Measurements from ENCODE around the gene ARPP21.

The ARPP21 gene

DNA sequence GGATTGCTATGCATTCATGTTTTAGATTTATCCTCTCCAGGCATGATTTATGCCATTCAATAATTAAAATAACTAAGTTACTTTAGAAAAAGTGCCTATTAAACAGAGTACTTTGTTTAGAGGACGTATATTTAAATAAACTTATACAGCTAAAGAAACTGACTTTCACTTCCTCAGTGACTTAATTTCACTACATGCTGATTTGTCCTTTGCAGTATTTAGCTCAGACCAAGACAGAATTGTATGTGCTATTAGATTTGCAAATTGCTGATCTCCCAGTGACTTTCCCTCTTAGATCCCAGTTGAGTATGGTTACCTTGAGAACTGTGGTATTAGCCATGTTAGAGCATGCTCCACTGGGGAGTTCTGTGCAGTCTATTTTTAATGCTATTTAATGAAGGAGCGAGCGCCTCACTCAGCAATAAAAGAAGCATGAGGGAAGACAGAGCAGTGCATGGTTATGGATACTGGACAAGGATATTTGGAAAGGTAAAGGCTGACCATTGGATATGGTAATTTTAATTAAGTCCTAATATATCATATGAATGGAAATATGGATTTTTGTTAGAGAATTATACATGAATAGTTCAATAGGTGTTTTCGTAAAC is 2.7 kb downstream of the ARPP21 start:
- DNase-seq (ENCODE audit: low read depth in 2 of 2): no peak

- DNase-seq (ENCODE audit: low read depth in 2 of 2): no peak
Measured at GRCh38 chr3:35643495-35643894, 4.2 kb downstream of the ARPP21 start.

- DNase-seq (ENCODE audit: low read depth in 2 of 2): no peak
Measured at GRCh38 chr3:35644451-35644850, 5.1 kb downstream of the ARPP21 start.

DNA sequence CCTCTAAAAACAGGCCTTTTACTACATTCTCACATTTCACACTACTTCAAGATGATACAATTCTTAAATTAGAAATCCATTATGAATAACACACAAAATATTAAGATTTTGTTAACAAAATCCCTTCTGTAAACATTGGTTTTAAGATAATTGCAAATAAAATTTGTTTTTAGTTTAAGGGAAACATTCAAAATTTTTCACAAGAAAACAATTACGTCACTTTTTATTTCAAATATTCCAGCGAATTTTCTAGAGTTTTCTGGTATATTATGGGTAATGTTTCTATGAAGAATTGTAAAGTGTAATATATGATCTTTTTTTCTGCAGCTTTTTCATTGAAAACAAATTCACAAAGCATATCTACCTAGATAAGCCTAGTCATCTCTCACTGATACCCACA is 5.9 kb downstream of the ARPP21 start:
- no peak for DNase-seq (ENCODE audit: low read depth in 2 of 2)

DNA sequence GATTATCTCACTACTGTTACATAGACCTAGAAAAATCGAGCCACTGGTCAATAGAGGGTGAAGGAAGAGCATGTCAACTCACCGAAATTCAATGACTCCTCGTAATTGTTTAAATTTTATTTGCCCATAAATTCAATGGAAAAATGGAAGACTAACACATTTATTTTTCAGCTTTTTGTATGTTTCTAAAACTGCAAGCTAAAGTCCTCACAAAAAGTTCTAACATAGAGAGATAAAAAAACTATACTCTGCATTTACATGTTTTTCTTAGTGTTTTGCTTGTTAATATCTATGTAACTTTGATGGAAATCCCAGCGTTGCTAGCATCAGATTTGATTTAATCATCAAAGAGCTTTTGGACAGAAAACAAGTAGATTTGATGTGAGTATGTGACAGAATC is 6.8 kb downstream of the ARPP21 start:
- no peak for DNase-seq (ENCODE audit: low read depth in 2 of 2)

- no peak for DNase-seq (ENCODE audit: low read depth in 2 of 2)
Measured at GRCh38 chr3:35647461-35647860, 8.1 kb downstream of the ARPP21 start.

- DNase-seq (ENCODE audit: low read depth in 2 of 2): no peak
Measured at GRCh38 chr3:35648347-35648746, 9.0 kb downstream of the ARPP21 start.

DNA sequence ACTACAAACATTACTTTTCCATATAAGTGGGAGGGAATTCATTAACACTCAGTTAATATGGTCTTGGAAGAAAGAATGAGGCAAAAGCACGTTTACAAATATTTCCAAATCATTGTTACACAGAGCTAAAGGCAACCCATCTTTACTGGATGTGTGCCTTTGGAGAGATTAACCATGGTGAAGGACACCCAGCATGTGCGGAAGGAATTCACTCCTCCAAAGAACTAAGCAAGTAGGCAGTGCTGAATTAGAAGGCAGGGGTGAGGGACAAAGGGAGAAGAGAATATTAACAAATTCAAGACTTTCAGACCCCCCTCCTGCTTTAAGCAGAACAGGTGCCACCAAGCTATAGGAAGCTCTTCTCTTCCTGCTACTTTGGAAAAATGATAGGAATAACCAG is 10.1 kb downstream of the ARPP21 start:
- no peak for DNase-seq (ENCODE audit: low read depth in 2 of 2)

- DNase-seq (ENCODE audit: low read depth in 2 of 2): no peak
Measured at GRCh38 chr3:35651426-35651825, 12.1 kb downstream of the ARPP21 start.

DNA sequence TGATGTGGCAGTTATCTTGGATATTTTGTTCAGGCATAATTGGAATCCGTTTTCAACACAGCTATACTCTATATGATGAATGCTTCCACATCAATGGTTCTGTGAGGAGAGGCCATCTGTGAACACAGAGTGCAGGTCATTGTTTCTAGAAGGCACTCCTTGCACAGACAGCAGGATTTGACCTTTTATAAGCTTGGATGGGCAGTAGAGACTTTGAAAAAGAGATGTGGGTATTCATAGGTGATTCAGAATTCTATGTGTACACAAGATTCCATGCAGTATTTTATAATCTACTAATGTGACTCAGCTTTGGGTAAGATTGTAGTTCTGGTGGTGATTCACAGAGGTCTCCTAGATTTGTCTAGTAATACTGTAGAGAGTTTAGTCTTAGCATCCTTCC is 12.5 kb downstream of the ARPP21 start:
- no peak for DNase-seq (ENCODE audit: low read depth in 2 of 2)

GRCh38 chr3:35653347-35653746 is 14.0 kb downstream of the ARPP21 start:
- DNase-seq (ENCODE audit: low read depth in 2 of 2): no peak

- no peak for DNase-seq (ENCODE audit: low read depth in 2 of 2)
Measured at GRCh38 chr3:35654476-35654875, 15.2 kb downstream of the ARPP21 start.

- no peak for DNase-seq (ENCODE audit: low read depth in 2 of 2)
Measured at GRCh38 chr3:35658686-35659085, 19.4 kb downstream of the ARPP21 start.

DNA sequence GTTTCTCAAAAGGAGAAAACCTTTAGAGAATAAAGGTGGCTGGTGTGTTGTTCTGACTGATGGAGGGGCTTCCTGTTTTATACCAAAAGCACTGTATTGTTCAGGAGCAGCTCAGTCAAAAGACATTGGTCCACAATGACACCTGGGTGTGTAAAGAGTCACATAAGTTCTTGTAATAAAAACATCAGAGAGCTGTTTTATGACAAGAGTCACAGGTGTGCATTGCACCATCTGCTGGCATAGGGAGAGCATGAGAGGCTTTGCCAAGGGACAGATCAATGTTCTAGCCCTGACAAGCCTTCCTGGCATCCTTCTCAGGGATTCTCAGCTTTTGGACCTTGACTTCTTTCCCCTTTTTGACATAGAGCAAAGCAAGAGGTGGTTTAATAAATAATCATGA is 20.4 kb downstream of the ARPP21 start:
- no peak for DNase-seq (ENCODE audit: low read depth in 2 of 2)

GRCh38 chr3:35663471-35663870 is 24.1 kb downstream of the ARPP21 start:
- DNase-seq (ENCODE audit: low read depth in 2 of 2): no peak

DNA sequence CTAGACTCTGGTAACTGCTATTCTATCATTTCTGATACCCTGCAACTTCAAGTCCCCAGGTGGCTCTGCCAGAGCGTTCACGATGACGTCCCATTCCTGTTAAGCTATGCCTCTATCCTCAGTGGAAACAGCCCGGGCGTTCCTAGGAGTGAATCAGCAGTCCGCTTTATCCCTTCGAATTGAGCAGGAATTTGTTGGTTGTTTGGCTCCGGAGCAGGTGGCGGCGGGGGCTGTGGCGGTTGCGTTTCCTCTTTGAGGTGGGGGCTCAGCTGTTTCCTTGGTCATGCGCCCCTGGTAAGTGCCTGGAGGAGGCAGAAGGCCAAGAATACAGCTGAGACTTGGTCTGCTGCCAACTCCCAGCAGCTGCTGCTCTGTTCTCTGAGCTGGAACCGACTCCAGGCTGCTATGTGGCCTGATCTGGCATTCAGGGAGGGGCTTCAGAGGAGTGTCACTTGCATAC is 25.2 kb downstream of the ARPP21 start:
- DNase-seq (ENCODE audit: low read depth in 2 of 2): no peak

GRCh38 chr3:35665390-35666055 is 26.2 kb downstream of the ARPP21 start:
- no peak for DNase-seq (ENCODE audit: low read depth in 2 of 2)

- DNase-seq (ENCODE audit: low read depth in 2 of 2): no peak
Measured at GRCh38 chr3:35666888-35667287, 27.6 kb downstream of the ARPP21 start.

DNA sequence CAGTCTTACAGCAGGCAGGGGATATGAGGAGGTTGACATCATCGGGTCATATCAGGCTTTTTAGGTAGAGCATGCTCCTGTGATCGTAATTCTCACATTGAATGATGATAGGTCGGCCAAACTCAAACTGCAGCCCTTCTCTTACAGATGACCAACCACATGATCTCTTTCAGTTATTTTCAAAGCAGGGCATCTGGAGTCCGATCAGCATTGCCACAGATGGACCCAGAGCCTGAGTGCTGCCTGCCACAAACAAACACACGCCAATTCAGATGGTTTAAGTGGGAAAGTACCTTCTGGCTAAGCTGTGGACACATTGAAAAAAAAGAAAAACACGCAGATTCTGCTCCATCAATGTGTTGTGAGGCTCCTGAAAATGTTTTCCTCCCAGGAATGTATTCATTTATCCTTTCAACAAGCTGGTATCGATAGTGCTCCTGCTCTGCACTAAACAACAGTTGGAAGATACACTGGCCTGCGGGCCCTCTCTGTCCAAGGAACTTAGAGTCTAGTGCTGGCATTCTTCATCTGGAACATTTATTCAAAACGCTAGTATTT is 31.2 kb downstream of the ARPP21 start:
- no peak for DNase-seq (ENCODE audit: low read depth in 2 of 2)

GRCh38 chr3:35671483-35671882 is 32.2 kb downstream of the ARPP21 start:
- no peak for DNase-seq (ENCODE audit: low read depth in 2 of 2)

GRCh38 chr3:35673017-35673416 is 33.7 kb downstream of the ARPP21 start:
- DNase-seq (ENCODE audit: low read depth in 2 of 2): no peak

DNA sequence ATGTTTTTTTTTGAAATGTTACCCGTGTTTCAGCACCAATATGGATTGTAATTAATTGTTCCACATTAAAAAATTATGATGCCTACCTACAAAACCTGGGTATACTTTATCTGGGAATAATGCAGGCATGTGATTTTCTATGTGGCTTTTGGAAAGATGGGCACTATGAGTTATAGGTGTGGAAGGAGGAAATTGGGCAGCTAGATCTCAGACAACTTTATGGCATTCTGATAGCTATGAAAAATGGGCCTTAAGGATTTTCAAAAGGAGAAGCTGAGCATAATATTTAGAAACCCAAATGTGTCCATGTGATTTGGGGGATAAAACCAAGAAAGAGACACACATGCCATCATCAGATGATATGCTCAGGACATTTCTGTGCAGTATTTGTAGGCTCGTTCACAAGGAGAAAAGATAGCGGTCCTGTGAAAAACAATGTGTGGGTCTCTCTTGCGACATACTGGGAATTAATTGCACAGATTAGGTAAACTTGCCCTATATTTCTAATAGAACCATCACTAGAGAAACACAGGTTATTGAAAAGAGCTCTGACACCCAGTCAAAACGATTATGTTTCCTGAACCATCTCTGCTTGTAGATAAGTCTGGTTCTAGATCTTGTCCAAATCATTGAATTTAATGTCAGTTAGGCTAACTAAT is 35.3 kb downstream of the ARPP21 start:
- DNase-seq (ENCODE audit: low read depth in 2 of 2): no peak

GRCh38 chr3:35675206-35675605 is 35.9 kb downstream of the ARPP21 start:
- DNase-seq (ENCODE audit: low read depth in 2 of 2): no peak
